Amniotic stem cell (primary cell): ENCODE results near the gene SPAG8.

Source experiments
- DNase-seq: peaks from one replicate; lab custom pipeline; 2025; lab: John Stamatoyannopoulos, UW

The SPAG8 gene

GRCh38 chr9:35812025-35812602 lies at the start of gene SPAG8:
TSS of gene SPAG8 (minus strand) at chr9:35812262. CDS start at chr9:35812147, 115 bp downstream.
- DNase-seq: peak; percentile 89

GRCh38 chr9:35861161-35861897 lies 49.3 kb upstream of the SPAG8 start:
- DNase-seq: no peak

GRCh38 chr9:35859990-35860339 lies 47.9 kb upstream of the SPAG8 start:
- no peak for DNase-seq

- DNase-seq: no peak
Measured at GRCh38 chr9:35859310-35859989, 47.4 kb upstream of the SPAG8 start.

GRCh38 chr9:35858458-35858857 lies 46.4 kb upstream of the SPAG8 start:
- no peak for DNase-seq

GRCh38 chr9:35856882-35857281 lies 44.8 kb upstream of the SPAG8 start:
- no peak for DNase-seq

- no peak for DNase-seq
Measured at GRCh38 chr9:35856206-35856605, 44.1 kb upstream of the SPAG8 start.

- no peak for DNase-seq
Measured at GRCh38 chr9:35854091-35854762, 42.2 kb upstream of the SPAG8 start.

GRCh38 chr9:35852876-35853865 lies 41.1 kb upstream of the SPAG8 start:
- no peak for DNase-seq

- DNase-seq: no peak
Measured at GRCh38 chr9:35852267-35852815, 40.3 kb upstream of the SPAG8 start.

- DNase-seq: peak; percentile 75
Measured at GRCh38 chr9:35847792-35848572, 35.9 kb upstream of the SPAG8 start.

GRCh38 chr9:35845824-35846771 lies 34.0 kb upstream of the SPAG8 start:
- DNase-seq: no peak

GRCh38 chr9:35844628-35845270 lies 32.7 kb upstream of the SPAG8 start:
- peak; percentile 88 for DNase-seq

GRCh38 chr9:35842795-35843194 lies 30.7 kb upstream of the SPAG8 start:
- no peak for DNase-seq

- no peak for DNase-seq
Measured at GRCh38 chr9:35842020-35842745, 30.1 kb upstream of the SPAG8 start.

- DNase-seq: no peak
Measured at GRCh38 chr9:35841645-35841900, 29.5 kb upstream of the SPAG8 start.

- no peak for DNase-seq
Measured at GRCh38 chr9:35840881-35841644, 29.0 kb upstream of the SPAG8 start.

- no peak for DNase-seq
Measured at GRCh38 chr9:35839926-35840325, 27.9 kb upstream of the SPAG8 start.
